GM18511 (cell line): ENCODE results near the gene ODC1.
A peak's percentile ranks its signal among the peaks of the same experiment; 100 is the strongest.
"Not testable (repeated sequence)": the region's sequence is repeated elsewhere in the genome, so short reads cannot be mapped to it uniquely, and the experiment has no call there.

Experiments used
- ATAC-seq: cut with Tn5 transposase; IDR thresholded peaks from one replicate; pipeline ENCODE4 v1.9.1; 2021; ENCODE audit warnings: mild to moderate bottlenecking, moderate library complexity; ENCODE audit not compliant: unreplicated experiment

Gene ODC1

GRCh38 chr2:10447895-10448575, at the start of gene ODC1:
Gene ODC1, minus strand, starts transcription at chr2:10448327. Its CDS starts 3,295 bp downstream, at chr2:10445032.
- peak; percentile 79 for ATAC-seq

GRCh38 chr2:10497797-10498251, 49.7 kb upstream of the ODC1 start:
- no peak for ATAC-seq

GRCh38 chr2:10495988-10496313, 47.8 kb upstream of the ODC1 start:
- no peak for ATAC-seq

GRCh38 chr2:10495311-10495987, 47.3 kb upstream of the ODC1 start:
- no peak for ATAC-seq

- no peak for ATAC-seq
Measured at GRCh38 chr2:10494351-10495066, 46.4 kb upstream of the ODC1 start.

GRCh38 chr2:10493634-10494281, 45.6 kb upstream of the ODC1 start:
- peak; percentile 98 for ATAC-seq

GRCh38 chr2:10493075-10493633, 45.0 kb upstream of the ODC1 start:
- ATAC-seq, result no peak

GRCh38 chr2:10490806-10491291, 42.7 kb upstream of the ODC1 start:
- ATAC-seq, result no peak

GRCh38 chr2:10489842-10490555, 41.9 kb upstream of the ODC1 start:
- no peak for ATAC-seq

GRCh38 chr2:10488142-10488541, 40.0 kb upstream of the ODC1 start:
- not testable (repeated sequence) for ATAC-seq

GRCh38 chr2:10487741-10488104, 39.6 kb upstream of the ODC1 start:
- not testable (repeated sequence) for ATAC-seq

GRCh38 chr2:10487081-10487740, 39.1 kb upstream of the ODC1 start:
- no peak for ATAC-seq

GRCh38 chr2:10486601-10487079, 38.5 kb upstream of the ODC1 start:
- no peak for ATAC-seq

GRCh38 chr2:10486091-10486490, 38.0 kb upstream of the ODC1 start:
- no peak for ATAC-seq

GRCh38 chr2:10482913-10483312, 34.8 kb upstream of the ODC1 start:
- ATAC-seq, result no peak

- ATAC-seq, result no peak
Measured at GRCh38 chr2:10482460-10482859, 34.3 kb upstream of the ODC1 start.

GRCh38 chr2:10481666-10482157, 33.6 kb upstream of the ODC1 start:
- no peak for ATAC-seq

- no peak for ATAC-seq
Measured at GRCh38 chr2:10481055-10481665, 33.0 kb upstream of the ODC1 start.

- no peak for ATAC-seq
Measured at GRCh38 chr2:10480359-10480949, 32.3 kb upstream of the ODC1 start.
